DOHH2 (cell line): ENCODE data around the gene UBR1.

Experiments used
- CTCF ChIP-seq: fragments of 200-600 bp; sonication (generic); IDR thresholded peaks from one replicate; pipeline ENCODE4 v1.5.1; 2014; ENCODE audit warnings: antibody characterized with exemption, mild to moderate bottlenecking, low read depth, low read length; ENCODE audit not compliant: poor library complexity, severe bottlenecking
- EZH2phosphoT487 ChIP-seq: fragments of 200-600 bp; sonication (generic); IDR thresholded peaks from 2 replicates; pipeline ENCODE4 v1.6.1; 2017; ENCODE audit warnings: borderline replicate concordance, mild to moderate bottlenecking, antibody characterized with exemption, low read length, moderate library complexity, mixed read lengths

- no peak for TF ChIP-seq CTCF
- TF ChIP-seq EZH2phosphoT487, result no peak
These were observed 38.7 kb upstream of the UBR1 start for GRCh38 chr15:43144512-43144911.
